Stomach smooth muscle (tissue), 2 donors: ENCODE data around the gene CHN2.

Experiments
- H3K27ac ChIP-seq: one replicate; pipeline ENCODE4 v1.7.0; 2013; ENCODE audit warnings: mild to moderate bottlenecking, low read length, inconsistent platforms
- H3K27me3 ChIP-seq, 2 donors: one replicate each; pipeline ENCODE4 v1.7.0; 2013; ENCODE audit warnings: low read length in 2 of 2; ENCODE audit not compliant: insufficient read depth in 2 of 2, control insufficient read depth in 1 of 2
- H3K36me3 ChIP-seq, 2 donors: one replicate each; pipeline ENCODE4 v1.7.0; 2013; ENCODE audit warnings: low read length in 2 of 2; ENCODE audit not compliant: control insufficient read depth in 2 of 2, insufficient read depth in 2 of 2
- H3K4me1 ChIP-seq: one replicate; pipeline ENCODE4 v1.7.0; 2013; ENCODE audit warnings: low read length; ENCODE audit not compliant: control insufficient read depth, insufficient read depth
- H3K4me3 ChIP-seq, 2 donors: one replicate each; pipeline ENCODE4 v1.7.0; 2013; ENCODE audit warnings: low read length in 2 of 2
- H3K9ac ChIP-seq, 2 donors: one replicate each; pipeline ENCODE4 v1.7.0; 2013; ENCODE audit warnings: low read length in 2 of 2, mild to moderate bottlenecking in 1 of 2
- H3K9me3 ChIP-seq, 2 donors: one replicate each; pipeline ENCODE4 v1.7.0; 2013; ENCODE audit warnings: low read length in 2 of 2; ENCODE audit not compliant: control insufficient read depth in 2 of 2
- donor health status: healthy.
- donor health status: Pancreatic carcinoma.

Gene CHN2

GRCh38 chr7:29405891-29406290 lies 211.3 kb downstream of the CHN2 start:
- H3K9me3 ChIP-seq, result no peaks in the 10 kb centered on the region
- H3K4me1 ChIP-seq, result peaks cover 4% of the 10 kb centered on the region
- no peaks in the 10 kb centered on the region for H3K36me3 ChIP-seq
- no peak overlapping the region for H3K9ac ChIP-seq
- no peak overlapping the region for H3K27ac ChIP-seq
- H3K4me3 ChIP-seq, result no peak overlapping the region
- peaks cover 0 to 4% of the 10 kb centered on the region in 2 donors for H3K27me3 ChIP-seq

- H3K9ac ChIP-seq, result no peak overlapping the region
- H3K4me3 ChIP-seq, result no peak overlapping the region
- no peaks in the 10 kb centered on the region for H3K36me3 ChIP-seq
- peaks cover 4% of the 10 kb centered on the region for H3K4me1 ChIP-seq
- H3K9me3 ChIP-seq, result no peaks in the 10 kb centered on the region
- H3K27me3 ChIP-seq, result peaks cover 0 to 4% of the 10 kb centered on the region in 2 donors
- no peak overlapping the region for H3K27ac ChIP-seq
Observed at GRCh38 chr7:29406366-29406765, 211.8 kb downstream of the CHN2 start.

DNA sequence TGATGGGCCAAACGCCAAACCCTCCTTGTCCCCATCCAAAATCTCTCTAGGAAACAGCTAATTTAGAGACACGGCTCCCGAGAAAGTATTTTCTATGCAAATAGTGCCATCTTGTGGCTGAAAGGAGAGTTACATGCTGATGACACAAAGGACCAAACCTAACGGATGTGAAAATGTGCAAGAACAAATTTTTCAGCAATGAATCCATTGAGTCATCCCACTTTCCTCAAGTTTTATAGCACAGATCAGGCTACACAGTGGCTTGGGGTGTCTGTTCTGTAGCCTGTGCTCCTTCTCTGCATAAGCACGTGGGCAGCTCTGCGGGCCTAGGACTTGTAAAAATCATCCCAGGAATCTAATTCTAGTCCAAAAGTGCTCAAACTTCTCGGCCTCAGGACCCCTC lies 214.3 kb downstream of the CHN2 start:
- Histone ChIP-seq H3K9me3 (no peaks in the 10 kb centered on the region), H3K36me3 (no peaks in the 10 kb centered on the region), H3K4me1 (peaks cover 2% of the 10 kb centered on the region), H3K9ac (no peak overlapping the region), H3K27ac (no peak overlapping the region), H3K4me3 (no peak overlapping the region), H3K27me3 (peaks cover 0 to 4% of the 10 kb centered on the region in 2 donors)

DNA sequence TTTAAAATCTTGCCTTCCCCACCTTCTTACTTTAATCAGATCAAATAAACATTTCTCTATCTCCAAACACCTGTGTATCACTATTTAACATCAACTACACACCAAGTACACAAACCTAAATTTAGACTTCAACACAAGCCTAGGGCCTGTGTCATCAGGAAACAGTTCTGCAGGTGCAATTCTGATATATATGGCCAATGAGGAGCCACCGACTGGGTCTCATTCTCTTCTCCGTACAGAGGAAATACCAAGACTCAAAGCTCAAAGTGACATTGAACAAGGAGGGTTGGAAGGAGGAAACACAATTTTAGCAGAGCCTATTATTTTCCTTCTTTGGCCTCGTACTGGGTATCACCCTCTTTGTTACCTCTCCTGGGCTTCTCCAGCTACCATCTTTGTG lies 216.4 kb downstream of the CHN2 start:
- H3K4me3 ChIP-seq, result no peak overlapping the region
- no peaks in the 10 kb centered on the region for H3K4me1 ChIP-seq
- H3K27ac ChIP-seq, result no peak overlapping the region
- no peaks in the 10 kb centered on the region for H3K9me3 ChIP-seq
- no peak overlapping the region for H3K9ac ChIP-seq
- peaks cover 2 to 4% of the 10 kb centered on the region in 2 donors for H3K27me3 ChIP-seq
- H3K36me3 ChIP-seq, result no peaks in the 10 kb centered on the region

DNA sequence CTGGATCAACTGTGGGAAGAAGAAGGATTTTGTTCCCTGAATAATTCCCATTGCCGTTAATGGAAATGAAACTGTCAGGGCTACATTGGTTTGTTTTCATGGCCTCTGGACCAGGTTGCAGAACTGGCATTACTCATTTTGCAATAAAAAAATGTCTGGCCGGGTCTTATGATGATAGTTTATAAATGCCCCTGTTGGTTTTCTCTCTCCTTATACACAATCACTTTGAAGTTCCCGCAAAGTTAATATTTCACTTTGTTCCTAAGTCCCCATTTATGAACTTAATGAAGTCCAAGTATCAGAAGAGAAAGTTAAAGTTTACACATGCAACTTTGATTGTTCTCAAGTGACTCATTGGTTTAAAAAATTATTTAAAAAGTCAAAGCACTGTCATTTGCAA lies 218.3 kb downstream of the CHN2 start:
- Histone ChIP-seq H3K4me1 (no peaks in the 10 kb centered on the region), H3K36me3 (no peaks in the 10 kb centered on the region), H3K27ac (no peak overlapping the region)

DNA sequence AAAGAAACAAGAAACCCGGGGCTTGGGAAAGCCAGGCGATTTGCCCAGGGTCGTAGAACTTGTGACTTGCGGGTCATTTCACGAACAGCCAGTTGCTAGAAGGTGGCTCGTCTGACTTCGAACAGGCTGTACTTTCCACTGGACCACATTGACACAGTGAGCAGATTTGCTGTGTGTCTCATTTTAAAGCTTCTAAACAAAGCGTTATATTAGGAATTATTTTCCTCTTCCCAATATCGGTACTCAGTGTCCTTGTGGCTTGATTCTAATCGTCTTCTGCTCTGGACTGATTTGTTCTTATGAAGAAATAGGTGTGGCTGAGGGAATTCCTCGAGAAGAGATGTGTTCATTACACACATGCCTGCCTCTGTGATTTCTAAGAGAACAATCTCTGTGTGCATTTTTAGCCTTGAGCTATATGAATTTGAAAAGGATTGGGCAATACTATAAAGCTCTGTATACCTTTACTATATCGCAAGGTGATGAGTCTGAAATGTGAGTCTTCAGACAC lies 219.1 kb downstream of the CHN2 start:
- H3K4me3 ChIP-seq, result no peak overlapping the region
- peaks cover 0 to 3% of the 10 kb centered on the region in 2 donors for H3K9me3 ChIP-seq
- no peak overlapping the region for H3K9ac ChIP-seq
- no peaks in the 10 kb centered on the region for H3K36me3 ChIP-seq
- no peak overlapping the region for H3K27ac ChIP-seq
- no peaks in the 10 kb centered on the region for H3K4me1 ChIP-seq
- H3K27me3 ChIP-seq, result peaks cover under 1 to 2% of the 10 kb centered on the region in 2 donors

More for the DNA sequence above, 218.3 kb downstream of the CHN2 start:
- Histone ChIP-seq H3K9me3 (peaks cover 0 to 3% of the 10 kb centered on the region in 2 donors), H3K9ac (no peak overlapping the region), H3K4me3 (no peak overlapping the region), H3K27me3 (peaks cover 2 to 4% of the 10 kb centered on the region in 2 donors)

DNA sequence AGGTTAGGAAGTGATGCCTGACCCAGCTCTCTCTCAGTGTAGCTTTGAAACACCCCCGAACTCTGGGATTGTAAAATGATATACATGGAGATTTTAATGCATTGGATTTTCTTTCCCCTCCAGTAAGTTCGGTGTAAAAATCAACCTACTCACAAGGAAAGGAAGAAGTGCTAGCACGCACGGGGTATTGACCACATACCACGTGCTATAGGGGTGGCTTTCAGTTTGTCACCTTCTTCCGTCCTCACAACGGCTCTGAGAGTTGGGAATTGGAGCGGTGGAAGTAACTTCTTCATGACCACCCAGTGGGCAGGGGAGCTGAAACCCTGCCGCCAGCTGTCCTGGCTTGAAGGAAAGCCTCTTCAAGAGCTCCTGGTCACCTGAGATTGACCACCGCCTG lies 219.6 kb downstream of the CHN2 start:
- Histone ChIP-seq H3K9ac (no peak overlapping the region), H3K4me3 (no peak overlapping the region), H3K27ac (no peak overlapping the region), H3K9me3 (peaks cover 0 to 3% of the 10 kb centered on the region in 2 donors), H3K4me1 (no peaks in the 10 kb centered on the region), H3K36me3 (no peaks in the 10 kb centered on the region), H3K27me3 (peaks cover 0 to 2% of the 10 kb centered on the region in 2 donors)

- Histone ChIP-seq H3K9ac (no peak overlapping the region), H3K36me3 (no peaks in the 10 kb centered on the region), H3K4me3 (no peak overlapping the region), H3K4me1 (no peaks in the 10 kb centered on the region), H3K27me3 (peaks cover 0 to 2% of the 10 kb centered on the region in 2 donors), H3K27ac (no peak overlapping the region), H3K9me3 (peaks cover 0 to 3% of the 10 kb centered on the region in 2 donors)
Observed at GRCh38 chr7:29415215-29415614, 220.6 kb downstream of the CHN2 start.

DNA sequence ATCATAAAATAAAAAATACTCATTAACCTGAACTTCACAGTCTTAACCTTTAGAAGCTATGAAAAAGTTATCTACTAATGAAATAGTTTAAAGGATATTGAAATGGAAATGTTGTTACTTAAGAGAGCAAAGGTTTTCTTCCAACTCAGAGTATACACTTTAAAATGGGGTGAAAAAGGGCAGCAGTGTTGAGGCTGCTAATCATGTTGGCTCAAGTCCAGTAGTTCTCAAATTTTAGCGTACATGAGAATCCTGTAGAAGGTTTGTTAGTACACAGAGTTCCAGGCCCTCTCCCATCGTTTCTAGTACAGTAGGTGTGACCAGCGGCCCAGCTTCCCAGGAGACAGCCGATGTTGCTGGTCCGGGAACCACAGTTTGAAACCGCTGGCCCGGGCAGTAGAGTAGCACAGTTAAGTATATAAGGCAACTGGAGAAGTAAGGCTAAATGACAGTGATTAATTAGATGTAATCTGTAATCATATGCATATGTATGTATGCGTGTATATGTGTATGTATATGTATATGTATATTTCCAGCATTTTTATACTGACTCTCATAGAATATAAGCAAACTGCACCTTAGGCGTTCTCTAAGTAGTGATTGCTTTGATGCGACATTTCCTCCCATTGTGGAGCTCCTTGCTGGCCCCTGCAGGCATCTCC lies 221.8 kb downstream of the CHN2 start:
- no peak overlapping the region for H3K27ac ChIP-seq
- peaks cover 0 to 2% of the 10 kb centered on the region in 2 donors for H3K27me3 ChIP-seq
- no peak overlapping the region for H3K4me3 ChIP-seq
- no peak overlapping the region for H3K9ac ChIP-seq
- H3K9me3 ChIP-seq, result peaks cover 0 to 3% of the 10 kb centered on the region in 2 donors
- H3K36me3 ChIP-seq, result no peaks in the 10 kb centered on the region
- H3K4me1 ChIP-seq, result no peaks in the 10 kb centered on the region

DNA sequence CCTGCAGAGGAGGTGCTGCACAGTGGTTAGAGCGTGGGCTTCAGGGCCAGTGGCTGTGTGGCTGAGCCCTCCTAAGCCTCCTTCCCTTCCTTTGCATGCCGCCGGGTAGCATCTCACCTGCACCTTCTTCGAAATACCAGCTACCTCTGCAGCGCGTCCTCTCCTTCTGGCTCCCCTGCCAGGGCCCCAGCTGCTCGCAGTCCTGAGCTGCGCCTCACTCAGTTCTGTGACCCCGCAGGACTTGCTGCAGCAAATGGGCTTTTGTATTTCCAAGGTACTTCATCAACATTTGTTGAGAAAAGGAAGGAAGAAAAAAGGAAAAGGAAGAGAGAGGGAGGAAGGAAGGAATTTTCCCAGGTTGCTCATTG lies 222.3 kb downstream of the CHN2 start:
- no peak overlapping the region for H3K4me3 ChIP-seq
- no peak overlapping the region for H3K27ac ChIP-seq
- H3K9me3 ChIP-seq, result peaks cover 0 to 3% of the 10 kb centered on the region in 2 donors
- H3K36me3 ChIP-seq, result no peaks in the 10 kb centered on the region
- no peak overlapping the region for H3K9ac ChIP-seq
- H3K4me1 ChIP-seq, result no peaks in the 10 kb centered on the region
- peaks cover 0 to 2% of the 10 kb centered on the region in 2 donors for H3K27me3 ChIP-seq

- H3K27me3 ChIP-seq, result peaks cover 0 to 2% of the 10 kb centered on the region in 2 donors
- no peaks in the 10 kb centered on the region for H3K36me3 ChIP-seq
- H3K9me3 ChIP-seq, result peaks cover 0 to 3% of the 10 kb centered on the region in 2 donors
- H3K27ac ChIP-seq, result no peak overlapping the region
- no peak overlapping the region for H3K9ac ChIP-seq
- H3K4me1 ChIP-seq, result no peaks in the 10 kb centered on the region
- no peak overlapping the region for H3K4me3 ChIP-seq
Observed at GRCh38 chr7:29418056-29418455, 223.5 kb downstream of the CHN2 start.
